GM19193 (cell line): ENCODE results near the gene ENOX1.

Source experiments
- POLR2A ChIP-seq: IDR thresholded peaks from 4 replicates; pipeline ENCODE4 v1.6.1; 2011; ENCODE audit not compliant: insufficient read depth, insufficient read length; ENCODE audit errors: extremely low read depth

ENOX1 gene

DNA sequence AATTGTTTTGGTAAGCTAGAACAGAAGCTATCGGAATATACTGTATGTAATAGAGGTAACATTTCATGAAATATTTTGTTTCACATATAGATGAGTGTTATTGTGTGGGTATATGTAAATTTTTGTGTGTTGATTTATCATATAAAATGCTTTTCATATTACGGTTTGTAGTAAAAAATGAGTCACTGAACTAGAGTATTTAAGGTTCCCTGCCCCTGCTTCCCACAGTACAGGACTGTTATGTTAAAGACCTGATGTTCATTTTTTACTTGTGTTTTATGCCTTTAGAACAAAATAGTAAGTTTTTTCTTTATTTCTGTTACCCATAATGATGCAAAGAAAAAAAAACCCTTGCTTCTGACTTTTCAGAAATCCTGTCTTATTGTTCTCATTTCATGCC is 243.4 kb downstream of the ENOX1 start:
- no peak for TF ChIP-seq POLR2A

DNA sequence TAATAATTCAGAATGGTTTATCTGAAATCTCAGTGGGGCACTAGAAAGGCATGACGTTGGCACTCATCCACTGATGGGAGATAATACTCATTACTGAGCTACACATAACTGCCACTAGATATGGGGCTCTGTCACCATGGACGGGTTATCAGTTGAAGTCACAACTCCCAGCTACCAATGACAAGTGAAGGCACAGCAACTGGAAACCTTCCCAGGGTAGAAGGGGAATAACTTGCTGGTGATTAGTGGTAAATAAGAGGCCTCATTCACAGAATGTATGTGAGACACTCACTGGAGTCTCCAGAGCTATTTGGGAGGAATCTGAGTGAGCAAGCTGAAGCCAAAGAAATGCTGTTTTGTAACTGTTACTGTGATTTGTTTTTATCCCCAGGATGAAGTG is 249.6 kb downstream of the ENOX1 start:
- no peak for TF ChIP-seq POLR2A

DNA sequence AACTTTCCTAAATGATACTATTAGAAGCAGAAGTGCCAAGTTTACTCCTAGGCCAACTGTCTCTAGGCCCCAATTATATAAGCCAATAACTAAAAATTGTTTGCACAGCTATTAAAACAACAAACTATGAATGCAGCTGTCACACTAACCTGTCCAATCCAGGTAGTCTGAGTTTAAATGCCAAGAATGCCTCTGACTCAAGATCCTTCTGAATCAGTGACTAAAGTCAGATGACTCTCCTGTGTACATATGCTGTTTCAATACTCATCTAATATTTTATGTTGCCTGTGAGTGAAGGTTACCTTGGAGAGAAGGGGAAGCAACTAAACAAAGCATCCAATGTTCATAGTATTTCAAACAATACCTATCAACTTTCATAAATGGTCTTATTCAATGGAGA is 257.0 kb downstream of the ENOX1 start:
- no peak for TF ChIP-seq POLR2A

DNA sequence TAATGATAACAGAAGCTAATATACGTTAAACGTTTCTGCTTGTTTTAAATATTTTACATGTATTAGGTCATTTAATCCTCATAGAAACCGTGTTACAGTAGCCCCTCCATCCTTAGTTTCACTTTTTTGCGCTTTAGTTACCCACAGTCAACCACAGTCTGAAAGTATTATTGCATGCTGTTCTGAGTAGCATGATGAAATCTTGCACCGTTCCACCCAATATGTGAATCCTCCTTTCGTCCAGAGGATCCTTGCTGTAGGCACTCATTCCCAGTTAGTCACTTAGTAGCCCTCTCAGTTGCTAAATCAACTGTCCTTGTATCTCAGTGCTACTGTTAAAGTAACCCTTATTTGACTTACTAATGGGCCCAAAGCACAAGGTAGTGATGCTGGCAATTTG is 257.8 kb downstream of the ENOX1 start:
- no peak for TF ChIP-seq POLR2A

DNA sequence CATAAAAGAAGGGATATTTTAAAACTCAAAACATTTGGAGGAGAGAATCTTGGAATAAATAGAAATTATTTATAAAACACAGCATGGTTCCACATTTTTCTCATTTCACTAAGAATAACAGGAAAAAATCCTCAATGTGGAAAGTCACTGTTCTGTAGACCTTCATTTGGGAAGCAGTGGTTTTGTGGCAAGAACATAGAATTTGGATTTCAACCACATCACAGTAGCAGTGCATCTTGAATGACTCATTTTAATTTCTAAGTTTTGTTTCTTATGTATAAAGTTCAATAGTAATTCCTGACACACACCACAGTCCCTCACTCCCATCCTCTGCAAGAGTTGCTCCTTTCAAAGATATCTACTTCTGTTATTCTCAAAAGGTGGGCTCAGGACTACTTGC is 264.0 kb downstream of the ENOX1 start:
- no peak for TF ChIP-seq POLR2A

DNA sequence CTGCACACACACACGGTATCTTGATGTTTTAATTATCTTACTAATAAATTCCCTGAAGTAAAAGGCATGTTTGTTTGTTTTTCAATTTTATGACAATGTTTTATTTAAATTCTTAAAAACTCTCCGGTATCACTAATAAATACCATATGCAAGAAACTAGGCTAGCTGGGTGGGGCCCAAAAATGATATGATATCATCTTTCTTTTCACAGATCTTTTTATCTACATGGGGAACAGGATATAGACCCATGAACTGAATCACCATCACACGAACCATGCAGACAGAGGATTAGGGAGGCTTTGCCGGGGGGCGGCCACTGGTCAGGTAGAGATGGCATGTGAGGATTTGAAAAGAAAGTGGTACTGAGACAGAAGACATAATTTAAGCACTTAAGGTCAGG is 266.4 kb downstream of the ENOX1 start:
- TF ChIP-seq POLR2A, result no peak

DNA sequence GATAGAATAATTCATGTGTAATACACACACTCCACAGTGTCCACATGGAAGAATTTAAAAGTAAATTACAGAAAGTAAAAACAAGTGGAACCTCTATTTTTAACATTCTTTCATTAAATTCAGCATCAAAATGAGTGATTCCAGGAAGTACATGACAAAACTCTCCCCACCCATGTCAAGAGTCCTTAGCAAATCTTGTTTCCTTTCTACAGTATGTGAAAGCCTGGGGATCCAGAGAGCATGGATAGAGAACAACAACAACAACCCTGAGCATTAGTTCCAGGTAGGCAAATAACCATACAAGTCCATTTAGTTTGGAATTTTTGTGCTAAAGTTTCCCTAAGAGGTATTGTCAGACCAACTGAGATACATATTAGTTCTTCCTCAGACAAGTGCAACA is 267.9 kb downstream of the ENOX1 start:
- no peak for TF ChIP-seq POLR2A

DNA sequence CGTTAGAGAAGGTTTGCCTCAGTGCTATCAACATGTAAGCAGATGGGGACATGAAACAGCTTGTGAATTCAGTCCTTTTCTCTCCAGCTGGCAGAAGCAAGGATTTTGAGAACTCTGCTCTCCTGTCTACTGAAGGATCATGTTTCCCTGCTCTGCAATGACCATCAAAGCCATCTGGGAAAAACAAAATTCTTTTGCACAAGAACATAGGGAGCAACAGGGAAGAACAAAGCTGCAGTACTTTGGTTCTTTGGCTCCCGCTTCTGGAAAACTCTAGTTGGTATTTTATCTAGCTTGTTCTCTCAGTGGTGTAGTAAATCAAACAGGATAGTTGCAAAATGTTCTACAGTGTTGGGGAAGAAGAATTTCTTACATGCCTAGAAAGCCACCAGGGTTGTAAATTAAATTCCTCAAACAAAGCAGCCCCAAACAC is 270.4 kb downstream of the ENOX1 start:
- no peak for TF ChIP-seq POLR2A

DNA sequence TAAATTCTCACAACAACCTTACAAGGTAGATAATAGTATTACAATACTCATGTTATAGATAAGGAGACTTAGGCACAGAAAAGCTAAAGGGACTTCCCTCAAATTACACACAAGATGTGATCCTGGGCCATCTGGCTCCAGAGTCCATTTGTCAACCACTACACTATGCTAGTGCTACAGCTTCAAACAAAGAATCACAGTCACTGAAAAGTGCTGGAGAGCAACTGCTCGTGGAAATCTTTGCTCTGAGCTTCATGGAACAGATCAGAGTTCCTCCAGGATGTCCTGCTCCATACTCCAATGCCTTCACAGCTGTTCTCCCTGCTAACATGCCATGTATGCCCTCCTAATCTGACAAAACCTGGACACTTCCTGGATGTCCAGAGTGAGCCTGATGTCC is 271.2 kb downstream of the ENOX1 start:
- TF ChIP-seq POLR2A, result no peak

DNA sequence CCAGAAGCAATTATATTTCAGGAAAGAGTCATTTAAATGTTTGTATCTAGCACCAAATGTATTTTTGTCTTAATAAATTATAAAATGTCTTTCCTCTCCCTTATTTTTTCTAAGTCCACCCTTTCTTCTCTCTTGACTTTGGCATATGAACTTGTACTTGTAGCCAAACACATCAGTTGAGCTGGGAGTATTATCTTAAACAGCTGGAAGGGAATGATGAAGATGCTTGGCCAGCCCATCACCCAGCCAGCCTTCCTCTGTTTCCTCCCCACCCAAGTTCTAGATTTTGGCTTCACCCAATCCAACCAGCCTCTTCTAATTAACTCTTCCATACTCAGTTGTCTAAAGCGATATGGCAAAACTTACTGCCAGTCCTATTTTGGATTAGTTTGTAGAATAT is 272.5 kb downstream of the ENOX1 start:
- no peak for TF ChIP-seq POLR2A

DNA sequence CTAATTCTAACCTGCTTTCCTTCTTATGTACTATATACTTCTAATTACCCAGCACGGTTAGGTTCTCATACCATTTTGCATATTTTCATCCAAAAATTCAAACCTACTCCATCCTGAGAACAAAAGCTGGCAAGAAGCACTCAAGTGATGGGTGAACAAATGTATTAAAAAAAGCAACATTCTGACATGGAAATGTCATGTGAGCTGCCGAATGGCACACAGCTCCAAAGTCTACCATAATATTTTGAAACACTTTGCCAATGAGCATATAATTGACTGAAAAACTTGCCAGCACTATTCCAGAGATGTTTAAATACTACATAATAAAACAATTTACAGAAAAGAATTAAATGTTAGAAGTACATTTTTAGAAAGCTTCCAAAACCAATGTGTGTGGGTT is 274.6 kb downstream of the ENOX1 start:
- no peak for TF ChIP-seq POLR2A

DNA sequence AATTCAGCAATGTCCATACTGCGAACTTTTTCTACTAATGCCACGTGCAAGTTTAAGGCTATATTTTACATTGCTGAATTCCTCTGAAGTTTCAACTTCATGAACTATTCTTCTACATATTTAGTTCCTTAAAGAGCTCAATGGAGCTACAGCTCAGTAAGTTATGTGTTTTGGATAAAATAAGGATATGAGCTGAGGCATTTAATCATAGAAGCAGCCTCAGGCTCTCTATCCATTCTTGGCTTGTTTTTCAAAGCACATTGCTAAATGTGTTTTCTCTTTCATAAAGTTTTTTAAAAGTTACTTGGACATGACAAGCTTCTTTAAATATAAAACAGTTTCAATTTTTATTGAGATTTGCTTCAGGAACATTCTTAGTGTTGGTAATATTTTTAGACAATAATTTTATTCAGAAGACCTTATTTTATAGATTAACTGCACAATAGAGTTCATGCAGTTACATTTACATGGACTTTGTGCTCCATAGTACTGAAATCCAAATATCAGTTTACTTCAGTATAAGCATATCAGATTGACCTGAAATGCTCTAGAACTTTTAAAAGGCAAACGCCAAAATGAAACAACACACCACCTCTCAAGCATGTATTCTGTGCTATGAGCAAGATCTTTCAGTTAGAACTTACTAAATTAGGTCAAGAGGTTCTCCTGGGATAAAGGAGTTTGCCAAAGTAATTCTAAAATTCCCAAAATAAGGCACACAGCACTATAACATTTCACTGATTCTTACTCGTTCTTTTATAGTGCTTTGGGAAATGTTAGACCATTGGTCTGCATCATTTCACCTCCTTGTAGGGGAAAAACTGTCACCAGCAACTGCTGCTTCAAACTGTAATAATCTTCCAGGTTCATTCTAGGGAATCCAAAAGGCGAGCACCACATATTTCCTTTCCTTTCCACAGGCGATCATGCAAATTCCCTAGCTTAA is 275.5 kb downstream of the ENOX1 start:
- no peak for TF ChIP-seq POLR2A

DNA sequence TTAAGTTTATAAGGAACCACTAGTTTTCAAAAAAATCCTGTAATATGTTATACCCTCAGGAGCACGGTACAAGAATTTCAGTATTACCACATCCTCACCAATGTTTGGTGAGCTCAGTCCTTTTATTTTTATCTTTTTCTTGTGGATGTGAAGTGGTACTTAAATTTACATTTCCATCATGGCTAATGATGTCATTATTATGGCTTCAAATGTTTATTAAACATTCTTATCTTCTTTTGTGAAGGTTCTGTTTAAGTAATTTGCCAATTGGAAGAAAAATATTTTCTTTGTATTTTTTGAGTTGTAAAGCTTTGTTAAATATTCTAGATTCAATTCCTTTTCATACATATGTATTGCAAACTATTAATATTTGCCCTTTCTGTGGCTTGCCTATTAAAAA is 291.0 kb downstream of the ENOX1 start:
- TF ChIP-seq POLR2A, result no peak

DNA sequence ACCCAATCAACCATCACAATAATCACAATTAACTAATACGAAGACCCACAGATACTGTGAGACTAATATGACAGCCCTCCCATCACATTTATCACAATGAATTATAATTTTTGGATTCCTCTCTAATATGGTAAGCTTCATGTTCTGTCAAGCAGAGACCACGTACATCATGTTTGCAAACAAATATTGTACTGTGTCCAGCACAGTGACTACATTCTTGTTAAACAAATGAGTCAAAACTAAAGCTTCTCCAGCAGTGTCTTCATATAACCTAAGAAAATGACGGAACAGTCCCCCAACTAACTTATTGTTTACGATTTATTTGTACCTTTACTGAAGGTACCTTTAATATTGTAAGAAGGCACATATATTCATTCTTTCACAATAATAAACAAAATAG is 292.6 kb downstream of the ENOX1 start:
- TF ChIP-seq POLR2A, result no peak

DNA sequence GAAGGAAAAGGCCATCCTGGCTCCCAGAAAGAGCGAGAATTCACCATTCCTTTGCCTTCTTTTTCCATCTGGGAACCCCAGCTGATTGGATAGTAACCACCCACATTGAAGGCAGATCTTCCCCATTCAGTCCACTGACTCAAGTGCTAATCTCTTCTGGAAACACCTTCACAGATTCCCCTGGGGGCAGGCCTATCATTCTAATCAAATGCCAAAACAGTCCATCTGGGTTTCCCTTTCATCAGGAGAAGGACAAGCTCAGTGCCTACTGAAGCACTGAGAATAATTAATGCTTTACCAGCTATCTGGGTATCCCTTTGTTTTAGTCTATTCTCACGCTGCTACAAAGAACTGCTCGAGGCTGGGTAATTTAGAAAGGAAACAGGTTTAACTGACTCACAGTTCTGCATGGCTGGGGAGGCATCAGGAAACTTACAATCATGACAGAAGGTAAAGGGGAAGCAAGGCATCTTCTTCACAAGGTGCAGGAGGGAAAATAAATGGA is 293.2 kb downstream of the ENOX1 start:
- TF ChIP-seq POLR2A, result no peak

DNA sequence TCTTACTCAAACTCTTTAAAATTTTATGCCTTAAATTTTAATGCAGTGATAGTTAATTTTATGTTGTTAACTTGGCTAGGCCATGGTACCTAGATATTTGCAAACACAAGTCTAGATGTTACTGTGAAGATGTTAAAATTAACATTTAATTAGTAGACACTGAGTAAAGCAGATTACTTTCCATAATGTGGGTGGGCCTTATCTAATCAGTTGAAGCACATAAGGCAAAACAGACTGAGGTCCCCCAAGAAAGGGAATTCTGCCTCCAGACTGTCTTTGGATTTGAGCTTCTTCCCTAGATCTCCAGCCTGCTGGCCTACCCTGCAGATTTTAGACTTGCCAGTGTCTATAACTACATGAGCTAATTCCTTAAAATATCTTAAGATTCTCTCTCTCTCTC is 294.0 kb downstream of the ENOX1 start:
- no peak for TF ChIP-seq POLR2A
